Muscle layer of colon (tissue), 2 donors: ENCODE measurements around the gene VRK1.
"Not testable (repeated sequence)": the region's sequence is repeated elsewhere in the genome, so short reads cannot be mapped to it uniquely, and the experiment has no call there.

Source experiments
- H3K27ac ChIP-seq: one replicate; pipeline ENCODE4 v1.7.0; 2013; ENCODE audit warnings: low read depth, mild to moderate bottlenecking, low read length, moderate library complexity
- H3K27me3 ChIP-seq, 2 donors: one replicate each; pipeline ENCODE4 v1.7.0; 2013; ENCODE audit warnings: low read length in 2 of 2, mild to moderate bottlenecking in 2 of 2; ENCODE audit not compliant: insufficient read depth in 2 of 2, control insufficient read depth in 1 of 2
- H3K36me3 ChIP-seq: one replicate; pipeline ENCODE4 v1.7.0; 2013; ENCODE audit warnings: mild to moderate bottlenecking, low read length; ENCODE audit not compliant: insufficient read depth
- H3K4me1 ChIP-seq: one replicate; pipeline ENCODE4 v1.7.0; 2013; ENCODE audit warnings: mild to moderate bottlenecking, low read length; ENCODE audit not compliant: insufficient read depth
- H3K4me3 ChIP-seq, 2 donors: one replicate each; pipeline ENCODE4 v1.7.0; 2013; ENCODE audit warnings: low read length in 2 of 2, low read depth in 1 of 2, mild to moderate bottlenecking in 1 of 2, moderate library complexity in 1 of 2
- H3K9ac ChIP-seq: one replicate; pipeline ENCODE4 v1.7.0; 2013; ENCODE audit warnings: low read length
- H3K9me3 ChIP-seq: one replicate; pipeline ENCODE4 v1.7.0; 2013; ENCODE audit warnings: mild to moderate bottlenecking, low read length
- donor health status: abdominal sarcoma.
- donor health status: Adenocarcinoma of cecum.

The VRK1 gene

GRCh38 chr14:96852823-96853422, 55.7 kb downstream of the VRK1 start:
- Histone ChIP-seq H3K9me3 (no peaks in the 10 kb centered on the region), H3K4me3 (no peak overlapping the region), H3K27me3 (no peaks in the 10 kb centered on the region), H3K9ac (no peak overlapping the region), H3K27ac (no peak overlapping the region), H3K4me1 (no peaks in the 10 kb centered on the region), H3K36me3 (no peaks in the 10 kb centered on the region)

- Histone ChIP-seq H3K36me3 (no peaks in the 10 kb centered on the region), H3K4me1 (no peaks in the 10 kb centered on the region), H3K27me3 (no peaks in the 10 kb centered on the region), H3K9ac (no peak overlapping the region), H3K4me3 (no peak overlapping the region), H3K27ac (no peak overlapping the region), H3K9me3 (no peaks in the 10 kb centered on the region)
Measured at GRCh38 chr14:96858643-96859042, 61.5 kb downstream of the VRK1 start.

GRCh38 chr14:96861568-96862310, 64.6 kb downstream of the VRK1 start:
- Histone ChIP-seq H3K9me3 (no peaks in the 10 kb centered on the region), H3K27ac (no peak overlapping the region), H3K27me3 (no peaks in the 10 kb centered on the region), H3K36me3 (no peaks in the 10 kb centered on the region), H3K4me1 (no peaks in the 10 kb centered on the region), H3K9ac (no peak overlapping the region), H3K4me3 (no peak overlapping the region)

- no peaks in the 10 kb centered on the region for H3K36me3 ChIP-seq
- H3K27me3 ChIP-seq: no peaks in the 10 kb centered on the region
- H3K4me3 ChIP-seq: no peak overlapping the region
- H3K27ac ChIP-seq: no peak overlapping the region
- no peaks in the 10 kb centered on the region for H3K9me3 ChIP-seq
- H3K9ac ChIP-seq: no peak overlapping the region
- no peaks in the 10 kb centered on the region for H3K4me1 ChIP-seq
Measured at GRCh38 chr14:96863327-96863985, 66.3 kb downstream of the VRK1 start.

- Histone ChIP-seq H3K27me3 (no peaks in the 10 kb centered on the region), H3K9me3 (no peaks in the 10 kb centered on the region), H3K27ac (no peak overlapping the region), H3K4me3 (no peak overlapping the region), H3K9ac (no peak overlapping the region), H3K4me1 (no peaks in the 10 kb centered on the region), H3K36me3 (no peaks in the 10 kb centered on the region)
Measured at GRCh38 chr14:96863986-96864330, 66.8 kb downstream of the VRK1 start.

DNA sequence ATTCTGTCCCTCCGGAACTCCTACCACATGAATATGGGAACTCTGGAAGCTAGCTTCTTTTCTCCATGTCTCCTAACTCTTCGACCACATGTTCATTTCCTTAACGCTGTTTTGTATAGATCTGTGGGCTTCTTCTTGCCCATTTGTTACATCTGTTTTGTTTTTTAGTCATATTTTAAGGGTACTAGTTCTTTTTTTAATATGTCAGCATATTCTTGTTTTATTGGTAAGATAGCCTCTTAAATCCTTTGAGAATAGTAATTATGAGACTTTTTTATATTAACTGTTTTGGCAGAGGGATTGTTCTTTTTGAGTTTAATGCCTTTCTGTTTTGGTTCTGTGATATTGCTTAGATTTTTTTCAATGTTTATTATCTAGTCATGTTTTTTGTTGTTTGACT, 70.5 kb downstream of the VRK1 start:
- Histone ChIP-seq H3K27me3 (no peaks in the 10 kb centered on the region), H3K36me3 (no peaks in the 10 kb centered on the region), H3K27ac (no peak overlapping the region), H3K9me3 (no peaks in the 10 kb centered on the region), H3K4me3 (no peak overlapping the region), H3K9ac (no peak overlapping the region), H3K4me1 (no peaks in the 10 kb centered on the region)

- Histone ChIP-seq H3K27me3 (no peaks in the 10 kb centered on the region), H3K36me3 (no peaks in the 10 kb centered on the region), H3K9me3 (no peaks in the 10 kb centered on the region), H3K27ac (no peak overlapping the region), H3K4me1 (no peaks in the 10 kb centered on the region), H3K9ac (no peak overlapping the region), H3K4me3 (no peak overlapping the region)
Measured at GRCh38 chr14:96874127-96874526, 76.9 kb downstream of the VRK1 start.

DNA sequence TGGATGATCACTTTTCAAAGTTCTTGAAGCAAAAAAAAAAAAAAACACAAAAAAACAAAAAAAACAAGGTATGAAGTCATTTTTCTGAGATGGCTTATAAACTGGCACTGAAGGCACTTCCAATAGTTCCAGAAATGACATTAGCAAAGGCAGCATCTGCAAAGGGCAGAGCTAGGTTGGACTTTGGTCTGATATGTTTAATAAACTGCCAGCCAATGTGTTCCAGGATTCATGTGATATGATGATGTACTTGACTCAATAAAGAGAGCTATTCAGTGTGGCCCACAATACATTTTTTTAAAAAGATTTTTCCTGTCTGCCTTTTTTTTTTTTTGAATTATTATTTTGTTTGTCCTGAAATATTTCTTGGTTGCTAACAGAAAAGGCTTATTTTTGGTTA, 79.6 kb downstream of the VRK1 start:
- Histone ChIP-seq H3K27ac (no peak overlapping the region), H3K4me3 (no peak overlapping the region), H3K27me3 (no peaks in the 10 kb centered on the region), H3K9me3 (no peaks in the 10 kb centered on the region), H3K9ac (no peak overlapping the region), H3K4me1 (no peaks in the 10 kb centered on the region), H3K36me3 (no peaks in the 10 kb centered on the region)

GRCh38 chr14:96881713-96882112, 84.5 kb downstream of the VRK1 start:
- Histone ChIP-seq H3K9ac (no peak overlapping the region), H3K27me3 (no peaks in the 10 kb centered on the region), H3K4me3 (no peak overlapping the region), H3K9me3 (no peaks in the 10 kb centered on the region), H3K36me3 (no peaks in the 10 kb centered on the region), H3K27ac (no peak overlapping the region), H3K4me1 (no peaks in the 10 kb centered on the region)

GRCh38 chr14:96883974-96884373, 86.8 kb downstream of the VRK1 start:
- not testable (repeated sequence) for H3K27me3 ChIP-seq, H3K9me3 ChIP-seq, H3K4me1 ChIP-seq, H3K9ac ChIP-seq, H3K36me3 ChIP-seq, H3K4me3 ChIP-seq, H3K27ac ChIP-seq

DNA sequence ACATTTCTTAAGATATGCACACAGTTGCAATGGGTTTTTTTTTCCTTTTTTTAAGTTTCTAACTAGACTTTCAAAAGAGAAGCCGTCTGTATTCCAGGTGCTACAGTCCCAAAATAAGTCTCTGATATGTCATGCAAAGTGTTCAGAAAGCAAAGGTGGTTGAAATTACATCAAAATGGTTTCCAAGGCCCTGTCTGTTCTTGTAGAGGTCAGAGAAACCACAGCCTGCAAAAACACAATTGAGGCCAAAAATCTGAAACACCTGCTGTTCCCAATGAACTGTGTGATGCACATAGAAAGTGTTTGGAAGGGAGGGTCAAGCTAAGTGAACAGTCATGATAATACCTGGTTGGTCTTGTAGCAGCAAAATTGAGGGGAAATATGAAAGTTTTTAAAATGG, 91.0 kb downstream of the VRK1 start:
- no peak overlapping the region for H3K27ac ChIP-seq
- H3K36me3 ChIP-seq: no peaks in the 10 kb centered on the region
- no peaks in the 10 kb centered on the region for H3K4me1 ChIP-seq
- H3K4me3 ChIP-seq: no peak overlapping the region
- no peaks in the 10 kb centered on the region for H3K9me3 ChIP-seq
- H3K9ac ChIP-seq: no peak overlapping the region
- no peaks in the 10 kb centered on the region for H3K27me3 ChIP-seq

DNA sequence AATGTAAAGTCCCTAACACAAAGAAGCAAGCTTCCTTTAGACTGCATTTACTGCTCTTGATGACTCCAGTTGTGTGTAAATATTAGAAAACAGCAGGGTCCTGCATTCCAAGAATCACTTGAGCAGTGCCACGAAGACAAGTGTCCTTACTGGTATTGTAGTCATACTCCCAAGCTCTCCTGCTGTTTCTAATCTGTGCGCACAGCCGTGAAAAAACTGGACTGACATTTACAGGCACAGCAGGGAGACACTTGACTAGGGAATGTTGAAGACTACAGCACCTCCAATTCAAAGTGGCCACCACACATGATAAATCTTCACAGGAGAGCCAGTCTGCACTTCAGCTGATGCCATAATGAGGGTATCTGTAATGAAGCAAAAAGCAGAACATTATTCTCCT, 91.4 kb downstream of the VRK1 start:
- Histone ChIP-seq H3K36me3 (no peaks in the 10 kb centered on the region), H3K9me3 (no peaks in the 10 kb centered on the region), H3K27ac (no peak overlapping the region), H3K4me1 (no peaks in the 10 kb centered on the region), H3K27me3 (no peaks in the 10 kb centered on the region), H3K4me3 (no peak overlapping the region), H3K9ac (no peak overlapping the region)
